Testis (tissue), 3 donors: Measurements from ENCODE around the gene SNED1. TPM values are rescaled to one million over a fixed set of nuclear protein-coding genes. Genes with fewer than 3 reads are reported as not detected.

Source experiments
- DNase-seq: peaks from one replicate; pipeline ENCODE4 v3.0.0-alpha.2; 2019
- H3K27ac ChIP-seq, 2 donors: fragments of 200-600 bp; sonication (generic); one replicate each; pipeline ENCODE4 v1.5.1; 2019
- H3K27me3 ChIP-seq: fragments of 200-600 bp; sonication (generic); one replicate; pipeline ENCODE4 v1.5.1; 2019
- H3K36me3 ChIP-seq: fragments of 200-600 bp; sonication (generic); one replicate; pipeline ENCODE4 v1.5.1; 2017; ENCODE audit warnings: low read depth; ENCODE audit errors: missing control alignments
- H3K4me1 ChIP-seq: fragments of 200-600 bp; sonication (generic); one replicate; pipeline ENCODE4 v1.5.1; 2019
- H3K4me3 ChIP-seq, 2 donors: fragments of 200-600 bp; sonication (generic); one replicate each; pipeline ENCODE4 v1.5.1; 2017 to 2019
- H3K9me3 ChIP-seq: fragments of 200-600 bp; sonication (generic); one replicate; pipeline ENCODE4 v1.5.1; 2017
- POLR2A ChIP-seq: fragments of 450-650 bp; IDR thresholded peaks from one replicate; pipeline ENCODE4 v1.6.1; 2017; ENCODE audit warnings: antibody characterized with exemption, mild to moderate bottlenecking, moderate library complexity
- WGBS, 2 donors: methylation state at CpG; one replicate each; pipeline ENCODE4 v1.1.5; 2018; 5-methylcytosine and 5-hydroxymethylcytosine counted together
- intact Hi-C: fragments of 100-400 bp; cut with DNase I; formaldehyde crosslinking; loops from one replicate; pipeline ENCODE4 v1.15.1; 2023; ENCODE audit warnings: low total_unique reads
- polyA plus RNA-seq: library from polyadenylated mRNA; stranded (reverse); fragments of 350-450 nt; fragmentation: Illumina TruSeq; extraction: RNeasy Lipid Tissue Mini Kit (QIAGEN cat#74804); gene quantifications from one replicate; pipeline ENCODE4 v1.2.3, GENCODE V29; 2014; ENCODE audit warnings: low read depth, low replicate concordance; ENCODE audit not compliant: insufficient read depth
- total RNA-seq, 2 donors: library from RNA; depleted of rRNA; stranded (reverse); fragments of >200 nt; gene quantifications; one replicate each; pipeline ENCODE4 v1.2.3, GENCODE V29; 2016
- TF ChIP-seq, protein P1 (sequence below), 3 experiments: fragments of 450-650 bp in 2 of 3; fragments of 200-600 bp in 1 of 3; sonication (generic) in 1 of 3; IDR thresholded peaks; one replicate each; pipeline ENCODE4 v1.5.1; 2016 to 2019; ENCODE audit warnings: antibody characterized with exemption in 3 of 3, mild to moderate bottlenecking in 2 of 3, moderate library complexity in 1 of 3

Gene SNED1
- total and polyA plus RNA-seq, 3 donors from 2014 or later = 15.8 to 107 (median 82.7) TPM

DNA sequence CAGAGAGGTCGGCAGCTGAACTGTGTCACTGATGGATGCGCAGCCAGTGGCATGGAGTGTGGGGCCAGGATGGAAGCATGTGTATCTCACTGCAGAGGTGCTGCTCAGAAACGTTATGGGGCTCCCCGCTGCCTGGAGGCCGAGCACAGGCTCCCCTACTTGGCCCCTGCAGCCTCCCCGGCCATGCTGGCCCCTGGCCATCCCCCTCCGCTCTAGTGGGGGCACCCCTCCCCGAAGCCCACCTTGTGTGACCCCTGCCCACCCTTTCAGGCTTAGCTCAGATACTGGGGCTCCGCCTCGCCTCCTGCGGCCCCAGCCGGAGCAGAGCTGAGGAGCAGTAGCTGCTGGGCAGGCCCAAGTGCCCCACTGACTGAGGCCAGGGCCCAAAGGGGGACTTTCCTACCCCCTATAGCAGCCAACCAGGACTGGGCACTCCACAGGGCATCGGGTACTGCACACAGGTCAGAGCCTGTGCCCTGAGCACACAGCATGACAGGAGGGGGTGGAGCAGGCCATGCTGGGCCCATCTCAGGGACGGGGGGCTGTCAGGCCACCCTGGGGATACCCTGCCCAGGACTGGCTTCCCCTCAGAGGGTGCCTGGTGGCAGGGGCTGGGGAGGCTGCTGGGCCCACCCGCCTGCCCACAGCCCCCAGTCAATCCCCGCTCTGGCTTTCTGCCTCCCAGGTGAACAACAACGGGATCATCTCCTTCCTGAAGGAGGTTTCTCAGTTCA is 31.3 kb downstream of the SNED1 start:
- Histone ChIP-seq H3K27ac (no peak overlapping the region), H3K27me3 (no peaks in the 10 kb centered on the region), H3K9me3 (no peaks in the 10 kb centered on the region), H3K36me3 (no peaks in the 10 kb centered on the region), H3K4me3 (no peak overlapping the region), H3K4me1 (no peaks in the 10 kb centered on the region)
- TF ChIP-seq POLR2A = no peak
- TF ChIP-seq, protein P1, sequence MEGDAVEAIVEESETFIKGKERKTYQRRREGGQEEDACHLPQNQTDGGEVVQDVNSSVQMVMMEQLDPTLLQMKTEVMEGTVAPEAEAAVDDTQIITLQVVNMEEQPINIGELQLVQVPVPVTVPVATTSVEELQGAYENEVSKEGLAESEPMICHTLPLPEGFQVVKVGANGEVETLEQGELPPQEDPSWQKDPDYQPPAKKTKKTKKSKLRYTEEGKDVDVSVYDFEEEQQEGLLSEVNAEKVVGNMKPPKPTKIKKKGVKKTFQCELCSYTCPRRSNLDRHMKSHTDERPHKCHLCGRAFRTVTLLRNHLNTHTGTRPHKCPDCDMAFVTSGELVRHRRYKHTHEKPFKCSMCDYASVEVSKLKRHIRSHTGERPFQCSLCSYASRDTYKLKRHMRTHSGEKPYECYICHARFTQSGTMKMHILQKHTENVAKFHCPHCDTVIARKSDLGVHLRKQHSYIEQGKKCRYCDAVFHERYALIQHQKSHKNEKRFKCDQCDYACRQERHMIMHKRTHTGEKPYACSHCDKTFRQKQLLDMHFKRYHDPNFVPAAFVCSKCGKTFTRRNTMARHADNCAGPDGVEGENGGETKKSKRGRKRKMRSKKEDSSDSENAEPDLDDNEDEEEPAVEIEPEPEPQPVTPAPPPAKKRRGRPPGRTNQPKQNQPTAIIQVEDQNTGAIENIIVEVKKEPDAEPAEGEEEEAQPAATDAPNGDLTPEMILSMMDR (IDR thresholded peaks at IDR 0.05) = no peak
- no peak for DNase-seq
- intact Hi-C loops = no loop called here
- WGBS, 2 donors = 70 to 84% methylated on average over 9 to 17 of the region's 17 CpGs

DNA sequence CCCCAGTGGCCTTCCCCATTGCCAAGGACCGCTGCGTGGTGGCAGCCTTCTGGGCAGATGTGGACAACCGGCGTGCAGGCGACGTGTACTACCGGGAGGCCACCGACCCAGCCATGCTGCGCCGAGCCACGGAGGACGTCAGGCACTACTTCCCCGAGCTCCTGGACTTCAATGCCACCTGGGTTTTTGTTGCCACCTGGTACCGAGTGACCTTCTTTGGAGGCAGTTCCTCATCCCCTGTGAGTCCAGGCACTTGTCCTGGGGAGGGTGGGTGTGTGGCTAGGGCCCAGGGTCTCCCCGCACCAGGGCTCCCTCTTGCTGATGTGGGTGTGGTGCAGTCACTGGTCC is 31.9 kb downstream of the SNED1 start:
- intact Hi-C loops = no loop called here
- Histone ChIP-seq H3K36me3 (no peaks in the 10 kb centered on the region), H3K9me3 (no peaks in the 10 kb centered on the region), H3K27ac (no peak overlapping the region), H3K27me3 (no peaks in the 10 kb centered on the region), H3K4me1 (no peaks in the 10 kb centered on the region), H3K4me3 (no peak overlapping the region)
- DNase-seq = no peak
- 89 to 96% methylated on average over 9 to 15 of the region's 15 CpGs for WGBS, 2 donors
- no peak for TF ChIP-seq POLR2A
- TF ChIP-seq, protein P1 (IDR thresholded peaks at IDR 0.05) = no peak

DNA sequence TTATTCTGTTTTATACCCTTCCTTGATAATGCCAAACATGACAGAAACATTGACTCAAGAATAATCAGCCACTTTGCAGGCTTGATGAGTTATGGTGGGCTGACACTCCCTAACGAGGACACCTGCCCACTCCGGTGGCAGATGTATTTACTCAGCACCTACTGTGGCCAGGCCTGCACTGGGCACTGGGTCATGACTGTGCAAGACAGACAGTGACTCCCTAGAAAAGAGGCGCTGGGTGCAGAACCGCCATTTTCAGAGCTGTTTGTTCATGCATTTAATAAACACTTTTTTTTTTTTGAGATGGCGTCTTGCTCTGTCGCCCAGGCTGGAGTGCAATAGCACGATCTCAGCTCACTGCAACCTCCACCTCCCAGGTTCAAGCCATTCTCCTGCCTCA is 32.5 kb downstream of the SNED1 start:
- DNase-seq = no peak
- H3K36me3 ChIP-seq = no peaks in the 10 kb centered on the region
- intact Hi-C loops = no loop called here

DNA sequence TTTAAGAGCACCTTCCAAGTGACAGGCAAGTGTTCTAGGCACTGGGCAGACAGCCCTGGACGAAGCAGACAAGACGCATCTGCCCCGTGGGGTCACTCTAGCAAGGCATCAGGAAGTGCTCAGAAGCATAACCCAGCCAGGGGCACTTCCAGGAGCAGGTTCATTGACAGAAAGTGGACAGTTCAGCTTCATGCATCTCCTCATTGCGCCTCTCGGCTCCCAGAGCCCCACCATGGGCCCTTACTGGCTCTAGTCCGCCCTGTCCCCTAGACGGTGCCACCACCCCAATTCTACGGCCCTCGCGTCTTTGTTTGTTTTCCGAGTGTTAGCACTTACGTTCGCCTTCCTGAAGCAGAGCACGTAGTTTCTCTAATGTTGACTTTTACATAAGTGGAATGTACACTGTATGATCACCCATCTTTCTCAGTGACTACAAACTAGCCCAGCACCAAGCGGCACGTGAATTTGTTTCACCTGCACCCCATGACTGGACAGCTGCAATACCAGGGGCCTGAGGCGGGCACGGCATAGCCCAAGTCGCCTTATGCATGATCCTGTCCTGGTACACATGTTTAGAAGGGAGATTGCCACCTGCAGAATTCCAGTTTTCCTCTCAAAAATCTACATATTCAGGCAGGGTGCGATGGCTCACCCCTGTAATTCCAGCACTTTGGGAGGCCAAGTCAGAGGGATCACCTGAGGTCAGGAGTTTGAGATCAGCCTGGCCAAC is 33.2 kb downstream of the SNED1 start:
- no peak for DNase-seq

More for the DNA sequence above, 32.5 kb downstream of the SNED1 start:
- Histone ChIP-seq H3K9me3 (no peaks in the 10 kb centered on the region), H3K27me3 (no peaks in the 10 kb centered on the region), H3K27ac (no peak overlapping the region), H3K4me1 (no peaks in the 10 kb centered on the region), H3K4me3 (no peak overlapping the region)
- TF ChIP-seq POLR2A = no peak
- TF ChIP-seq, protein P1 (IDR thresholded peaks at IDR 0.05) = no peak
- WGBS, 2 donors = 92% methylated on average over 7 of the region's 7 CpGs

More for the DNA sequence above, 33.2 kb downstream of the SNED1 start:
- no peak overlapping the region for H3K4me3 ChIP-seq
- no peaks in the 10 kb centered on the region for H3K4me1 ChIP-seq
- TF ChIP-seq, protein P1 (IDR thresholded peaks at IDR 0.05) = no peak
- TF ChIP-seq POLR2A = no peak
- intact Hi-C loops = no loop called here
- H3K36me3 ChIP-seq = no peaks in the 10 kb centered on the region
- H3K27me3 ChIP-seq = no peaks in the 10 kb centered on the region
- H3K27ac ChIP-seq = no peak overlapping the region
- no peaks in the 10 kb centered on the region for H3K9me3 ChIP-seq
- 91 to 92% methylated on average over 20 of the region's 20 CpGs for WGBS, 2 donors
